Stimulated activated CD4-positive, alpha-beta T cell treated with anti-CD3 and anti-CD28 coated beads, Interleukin-1b, Interleukin-23, amount 100 ng/mL, for 1 hour (primary cell): ENCODE measurements around the gene GSTM2.

Source experiments
- DNase-seq, 2 donors: peaks; one replicate each; pipeline ENCODE4 v3.0.0-alpha.2; 2020; ENCODE audit warnings: low read depth in 2 of 2

Gene GSTM2

DNA sequence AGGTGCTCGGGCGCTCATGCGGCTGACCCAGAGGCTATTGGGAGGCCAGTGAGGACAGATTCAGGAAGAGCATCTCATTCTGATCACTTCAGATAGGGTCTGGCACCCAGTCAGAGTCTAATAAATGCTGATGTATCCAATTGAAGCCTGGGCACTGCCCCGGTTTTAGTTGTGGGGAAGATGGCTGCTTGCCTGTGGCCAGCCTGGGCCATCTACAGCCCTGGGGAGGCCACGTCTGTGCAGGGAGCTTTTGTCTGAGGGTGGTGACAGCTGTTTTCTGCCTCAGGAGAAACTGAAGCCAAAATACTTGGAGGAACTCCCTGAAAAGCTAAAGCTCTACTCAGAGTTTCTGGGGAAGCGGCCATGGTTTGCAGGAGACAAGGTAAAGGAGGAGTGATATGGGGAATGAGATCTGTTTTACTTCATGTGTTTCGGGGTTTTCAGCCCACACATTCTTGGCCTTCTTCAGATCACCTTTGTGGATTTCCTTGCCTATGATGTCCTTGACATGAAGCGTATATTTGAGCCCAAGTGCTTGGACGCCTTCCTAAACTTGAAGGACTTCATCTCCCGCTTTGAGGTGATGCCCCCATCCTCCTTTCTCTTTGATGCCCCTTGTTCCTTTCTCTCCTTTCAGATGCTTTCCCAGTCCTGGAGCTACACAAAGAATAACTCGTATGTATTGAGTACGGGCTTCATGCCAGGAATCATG is 47.0 kb downstream of the GSTM2 start:
- DNase-seq: no peak

DNA sequence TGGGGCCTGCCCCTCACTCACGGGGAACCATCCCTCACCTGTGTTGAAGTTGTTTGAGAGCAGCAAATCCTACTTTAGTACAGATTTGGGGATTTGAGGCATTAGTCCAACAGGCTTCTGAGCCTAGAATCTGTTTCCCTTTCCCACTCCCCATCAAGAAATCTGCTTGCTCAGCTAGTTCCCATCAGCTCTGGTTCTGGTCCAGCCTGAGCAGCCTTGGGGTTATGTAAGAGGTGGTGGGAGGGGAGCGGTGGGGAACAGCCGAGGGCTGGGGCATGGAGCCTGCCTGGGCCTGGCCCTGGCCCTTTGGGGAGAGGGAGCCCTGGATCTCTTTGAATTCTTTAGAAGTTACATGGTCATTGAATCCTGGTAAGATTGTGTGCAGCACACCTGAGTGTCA is 48.3 kb downstream of the GSTM2 start:
- DNase-seq: no peak

DNA sequence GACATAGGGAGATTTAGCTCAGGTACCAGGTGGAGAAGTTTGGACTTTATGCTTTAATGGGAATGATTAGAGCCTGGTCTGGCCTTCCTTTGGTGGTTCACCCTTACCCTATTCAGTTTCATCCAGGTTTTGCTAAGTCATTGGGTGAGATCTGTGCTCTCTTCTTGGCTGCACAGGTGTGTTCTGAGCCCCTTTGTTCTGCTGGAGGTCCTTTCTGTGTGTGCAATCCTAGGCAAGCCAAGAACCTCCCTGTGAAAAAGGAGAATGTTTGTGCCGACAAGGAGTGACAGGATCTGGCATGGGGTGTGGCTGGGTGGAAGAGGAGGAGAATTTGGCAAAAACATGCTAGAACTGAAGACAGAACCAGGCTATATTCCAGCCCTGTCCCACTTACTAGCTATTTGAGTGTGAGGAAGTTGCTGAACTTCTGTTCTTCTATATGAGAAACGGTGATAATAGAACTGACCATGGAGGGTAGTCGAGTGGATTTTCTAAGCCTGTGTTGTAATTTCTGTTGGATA is 48.8 kb downstream of the GSTM2 start:
- DNase-seq: no peak

DNA sequence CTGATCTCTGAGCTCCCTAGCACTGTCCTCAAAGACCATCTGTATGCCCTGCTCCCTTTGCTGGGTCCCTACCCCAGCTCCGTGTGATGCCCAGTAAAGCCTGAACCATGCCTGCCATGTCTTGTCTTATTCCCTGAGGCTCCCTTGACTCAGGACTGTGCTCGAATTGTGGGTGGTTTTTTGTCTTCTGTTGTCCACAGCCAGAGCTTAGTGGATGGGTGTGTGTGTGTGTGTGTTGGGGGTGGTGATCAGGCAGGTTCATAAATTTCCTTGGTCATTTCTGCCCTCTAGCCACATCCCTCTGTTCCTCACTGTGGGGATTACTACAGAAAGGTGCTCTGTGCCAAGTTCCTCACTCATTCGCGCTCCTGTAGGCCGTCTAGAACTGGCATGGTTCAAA is 49.9 kb downstream of the GSTM2 start:
- DNase-seq: no peak

DNA sequence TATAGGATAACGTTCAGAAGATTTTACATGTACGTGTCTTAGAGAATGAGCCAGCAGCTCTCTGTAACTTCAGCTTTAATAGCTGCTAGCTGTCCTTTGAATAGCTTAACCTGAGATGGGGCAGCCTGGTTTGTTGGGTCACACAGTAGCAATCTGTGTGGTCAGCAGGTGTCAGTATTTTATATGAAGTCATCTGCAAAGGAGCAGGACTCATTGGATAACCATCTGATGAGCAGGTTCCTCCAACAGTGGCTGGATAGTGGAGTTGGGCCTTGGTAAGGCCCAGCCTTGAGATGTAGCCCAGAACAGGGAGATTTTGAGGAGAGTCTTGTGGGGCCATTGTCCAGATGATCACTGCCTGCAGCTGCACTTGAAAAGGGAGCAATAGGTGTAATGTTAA is 50.6 kb downstream of the GSTM2 start:
- DNase-seq: no peak

GRCh38 chr1:109719337-109719837 is 51.5 kb downstream of the GSTM2 start:
- no peak for DNase-seq

DNA sequence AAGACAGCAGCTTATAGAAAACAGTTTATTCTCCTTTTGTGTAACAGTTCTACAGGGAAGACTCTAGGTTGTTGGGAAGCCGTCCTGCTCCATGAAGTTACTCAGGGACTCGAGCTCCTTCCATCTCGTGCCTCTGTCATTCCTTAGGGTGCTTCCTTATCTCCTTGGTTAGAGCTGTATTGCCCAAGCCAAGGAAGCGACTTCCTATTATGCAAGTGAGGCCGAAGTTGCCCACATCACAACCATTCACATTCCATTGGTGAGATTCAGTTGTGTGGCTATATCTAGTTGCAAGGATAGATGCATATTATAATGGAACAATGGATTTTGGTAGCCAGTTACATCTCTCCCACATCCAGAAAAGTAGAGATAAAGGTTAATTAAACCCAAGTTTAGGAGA is 53.2 kb downstream of the GSTM2 start:
- DNase-seq: no peak

- DNase-seq: no peak
These were observed 54.1 kb downstream of the GSTM2 start for GRCh38 chr1:109721971-109722370.

GRCh38 chr1:109722908-109723691 is 55.2 kb downstream of the GSTM2 start:
- DNase-seq: no peak
